Omental fat pad (tissue), 4 donors: ENCODE data around the gene ARFGAP1. TPM values are rescaled to one million over a fixed set of nuclear protein-coding genes. Genes with fewer than 3 reads are reported as not detected.

Experiments used
- ATAC-seq: fragments of 150-250 bp; one replicate; pipeline ENCODE4 v1.9.1; 2016; ENCODE audit warnings: mild to moderate bottlenecking, moderate library complexity; ENCODE audit not compliant: low FRiP score
- DNase-seq: peaks from one replicate; pipeline ENCODE4 v3.0.0-alpha.2; 2019; ENCODE audit warnings: low spot score
- CTCF ChIP-seq, 3 donors: fragments of 450-650 bp; IDR thresholded peaks; one replicate each; pipeline ENCODE4 v1.5.1; 2016 to 2017; ENCODE audit warnings: antibody characterized with exemption in 3 of 3, mild to moderate bottlenecking in 3 of 3, moderate library complexity in 2 of 3
- total RNA-seq, 4 donors: library from RNA; depleted of rRNA; stranded (reverse); fragments of >200 nt; gene quantifications; one replicate each; pipeline ENCODE4 v1.1.0, GENCODE V29; 2016

ARFGAP1 gene
- total RNA-seq, 4 donors from 2014 or later, result 29.2 to 59.7 (median 41.3) TPM

- TF ChIP-seq CTCF (IDR thresholded peaks at IDR 0.05), result no peak
- ATAC-seq, result no peak
- no peak for DNase-seq
These were observed 12.1 kb upstream of the ARFGAP1 start for GRCh38 chr20:63260521-63260920.

GRCh38 chr20:63261060-63261794, 11.4 kb upstream of the ARFGAP1 start:
- no peak for ATAC-seq
- TF ChIP-seq CTCF (IDR thresholded peaks at IDR 0.05), result no peak
- DNase-seq, result no peak

GRCh38 chr20:63261795-63262528, 10.7 kb upstream of the ARFGAP1 start:
- ATAC-seq (no peak), DNase-seq (no peak)
- TF ChIP-seq CTCF (IDR thresholded peaks at IDR 0.05), result no peak

- no peak for DNase-seq
- ATAC-seq, result no peak
- no peak for TF ChIP-seq CTCF (IDR thresholded peaks at IDR 0.05)
These were observed 9.8 kb upstream of the ARFGAP1 start for GRCh38 chr20:63262836-63263235.

- ATAC-seq, result no peak
- TF ChIP-seq CTCF (IDR thresholded peaks at IDR 0.05), result no peak
- no peak for DNase-seq
These were observed 8.6 kb upstream of the ARFGAP1 start for GRCh38 chr20:63264000-63264399.

- no peak for DNase-seq
These were observed 8.1 kb upstream of the ARFGAP1 start for GRCh38 chr20:63264519-63264918.

More at GRCh38 chr20:63264519-63264918, 8.1 kb upstream of the ARFGAP1 start:
- ATAC-seq, result no peak
- no peak for TF ChIP-seq CTCF (IDR thresholded peaks at IDR 0.05)
